HTERT RPE-1 (cell line): ENCODE measurements around the gene GJB3.
"Not testable (repeated sequence)": the region's sequence is repeated elsewhere in the genome, so short reads cannot be mapped to it uniquely, and the experiment has no call there.

Experiments
- in situ Hi-C: fragments of 300-500 bp; cut with MboI; formaldehyde crosslinking; loops from 4 replicates; pipeline ENCODE4 v1.14.3; 2020; ENCODE audit warnings: low sequenced_read_pairs

GJB3 gene

GRCh38 chr1:34785231-34785874 is 4.3 kb downstream of the GJB3 start:
- in situ Hi-C loops: no loop called here

GRCh38 chr1:34785875-34786470 is 5.0 kb downstream of the GJB3 start:
- in situ Hi-C loops: no loop called here

- in situ Hi-C loops: no loop called here
Observed at GRCh38 chr1:34786521-34787325, 5.7 kb downstream of the GJB3 start.

- in situ Hi-C loops: no loop called here
Observed at GRCh38 chr1:34787461-34788420, 6.7 kb downstream of the GJB3 start.

GRCh38 chr1:34790985-34791384 is 10.0 kb downstream of the GJB3 start:
- in situ Hi-C loops: no loop called here

GRCh38 chr1:34792424-34792823 is 11.4 kb downstream of the GJB3 start:
- in situ Hi-C loops: no loop called here

- in situ Hi-C loops: no loop called here
Observed at GRCh38 chr1:34792868-34793727, 12.1 kb downstream of the GJB3 start, which contains the start of gene GJA4. Gene GJA4 (plus strand): TSS chr1:34792999. CDS start chr1:34794214, 1,215 bp downstream.

- in situ Hi-C loops: no loop called here
Observed at GRCh38 chr1:34794001-34794789, 13.2 kb downstream of the GJB3 start.

GRCh38 chr1:34794790-34795180 is 13.8 kb downstream of the GJB3 start:
- in situ Hi-C loops: no loop called here

GRCh38 chr1:34795916-34796315 is 14.9 kb downstream of the GJB3 start:
- in situ Hi-C loops: no loop called here

GRCh38 chr1:34796990-34797389 is 16.0 kb downstream of the GJB3 start:
- in situ Hi-C loops: no loop called here

GRCh38 chr1:34800214-34800613 is 19.2 kb downstream of the GJB3 start:
- in situ Hi-C loops: no loop called here

GRCh38 chr1:34803770-34804169 is 22.8 kb downstream of the GJB3 start:
- in situ Hi-C loops: no loop called here

GRCh38 chr1:34806396-34806795 is 25.4 kb downstream of the GJB3 start:
- in situ Hi-C loops: no loop called here

- in situ Hi-C loops: no loop called here
Observed at GRCh38 chr1:34808051-34808810, 27.2 kb downstream of the GJB3 start.

- in situ Hi-C loops: not testable (repeated sequence)
Observed at GRCh38 chr1:34810781-34811180, 29.8 kb downstream of the GJB3 start.

- in situ Hi-C loops: no loop called here
Observed at GRCh38 chr1:34816332-34816731, 35.3 kb downstream of the GJB3 start.

- in situ Hi-C loops: no loop called here
Observed at GRCh38 chr1:34816778-34817177, 35.8 kb downstream of the GJB3 start.
